GM19452 (cell line): ENCODE results near the gene PPP2R2C.

Experiments used
- ATAC-seq: cut with Tn5 transposase; IDR thresholded peaks from one replicate; pipeline ENCODE4 v1.9.1; 2021; ENCODE audit not compliant: unreplicated experiment

Gene PPP2R2C

DNA sequence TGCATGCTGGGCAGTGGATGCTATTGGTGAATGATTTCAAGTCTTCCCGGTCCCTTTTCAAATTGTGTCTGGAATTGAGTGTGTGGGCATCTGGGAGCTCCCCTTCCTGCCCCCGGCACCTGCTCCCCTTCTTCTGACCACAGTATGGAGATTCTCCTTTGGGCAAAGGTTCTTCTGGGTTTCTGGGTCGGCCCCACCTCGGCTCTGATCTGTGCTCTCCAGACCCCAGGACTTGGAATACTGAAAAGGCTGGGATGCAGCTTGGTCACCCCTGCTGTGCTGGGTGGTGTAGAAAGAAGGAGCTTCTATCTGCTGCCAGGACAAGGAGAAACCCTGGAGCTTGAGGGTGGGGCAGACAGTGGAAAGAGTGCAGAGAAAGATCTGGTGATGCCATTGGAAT, 124.0 kb downstream of the PPP2R2C start:
- ATAC-seq: no peak

DNA sequence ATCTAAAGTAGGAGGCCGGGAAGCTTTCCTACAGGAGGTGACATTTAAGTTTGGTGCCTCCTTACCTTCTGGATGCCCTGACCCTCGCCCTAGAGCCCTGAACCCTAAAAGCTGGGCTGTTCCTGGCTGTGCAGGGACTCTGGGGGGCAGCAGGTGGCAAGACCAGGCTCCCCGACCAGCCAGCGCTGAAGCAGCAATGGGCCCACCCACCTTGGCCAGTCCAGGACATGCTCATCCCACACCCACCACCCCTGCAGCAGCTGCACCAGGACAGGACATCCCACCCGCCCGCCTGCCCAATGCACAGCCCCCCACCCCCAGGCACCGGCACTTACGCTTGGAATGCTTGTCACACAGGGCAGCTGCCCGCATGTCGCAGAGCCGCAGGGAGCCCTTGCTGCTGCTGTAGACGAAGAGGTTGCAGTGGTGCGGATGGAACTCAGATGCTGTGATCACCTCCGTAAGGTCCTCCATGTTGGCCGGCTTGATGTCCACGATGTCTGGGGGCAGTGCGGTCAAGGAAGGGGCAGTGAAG, 124.8 kb downstream of the PPP2R2C start:
- ATAC-seq: no peak

DNA sequence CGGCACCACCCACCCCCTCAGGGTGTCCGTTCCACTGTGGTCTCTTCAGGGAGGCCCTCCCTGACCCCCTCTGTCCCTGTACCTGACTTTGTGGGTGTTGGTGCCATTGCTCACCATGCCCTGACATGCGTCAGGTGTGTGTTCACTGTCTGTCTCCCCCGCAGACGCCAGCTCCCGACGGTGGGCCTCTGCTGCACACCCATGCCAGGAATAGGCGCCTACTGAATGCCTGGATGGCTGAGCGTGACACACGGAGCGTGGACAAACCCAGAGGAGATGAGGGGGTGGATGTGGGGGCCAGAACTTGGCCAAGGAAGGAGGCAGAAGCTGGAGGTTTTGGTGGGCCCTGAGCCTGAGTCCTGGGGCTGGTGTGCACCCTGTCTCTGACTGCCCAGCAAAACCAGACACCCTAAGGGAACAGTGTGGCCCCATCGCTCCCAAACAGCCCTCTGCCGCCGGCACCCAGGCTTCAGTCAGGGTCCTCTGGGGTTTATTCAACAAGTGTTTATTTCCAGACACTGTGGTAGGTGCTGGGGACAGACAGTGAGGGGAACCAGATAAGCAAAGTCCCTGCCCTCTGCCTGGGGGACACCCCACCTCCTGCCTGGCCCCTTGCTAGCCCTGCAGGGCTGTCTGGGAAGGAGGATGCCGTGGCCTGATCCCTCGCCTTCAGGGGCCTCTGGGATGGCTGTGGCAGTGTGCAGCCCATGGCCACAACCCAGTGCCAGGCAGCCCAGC, 125.9 kb downstream of the PPP2R2C start:
- ATAC-seq: no peak

DNA sequence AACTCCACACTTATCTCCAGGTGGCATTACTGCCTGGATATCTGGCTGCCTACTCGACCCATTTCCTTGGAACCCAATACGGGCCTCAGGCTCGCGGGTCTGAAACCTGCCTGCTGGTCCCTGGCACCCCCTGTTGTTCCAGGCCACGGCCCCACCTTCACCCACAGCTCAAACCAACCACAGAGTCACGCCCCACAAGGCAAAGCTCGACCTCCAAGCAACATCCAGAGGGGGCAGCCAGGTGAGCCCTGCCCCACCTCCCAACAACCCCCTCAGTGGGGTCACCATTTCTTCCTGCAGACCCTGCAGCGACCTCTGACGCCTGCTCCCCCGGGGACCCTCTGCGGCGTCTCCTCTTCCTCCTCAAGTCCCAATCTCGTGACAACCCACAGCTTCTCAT, 126.5 kb downstream of the PPP2R2C start:
- no peak for ATAC-seq

DNA sequence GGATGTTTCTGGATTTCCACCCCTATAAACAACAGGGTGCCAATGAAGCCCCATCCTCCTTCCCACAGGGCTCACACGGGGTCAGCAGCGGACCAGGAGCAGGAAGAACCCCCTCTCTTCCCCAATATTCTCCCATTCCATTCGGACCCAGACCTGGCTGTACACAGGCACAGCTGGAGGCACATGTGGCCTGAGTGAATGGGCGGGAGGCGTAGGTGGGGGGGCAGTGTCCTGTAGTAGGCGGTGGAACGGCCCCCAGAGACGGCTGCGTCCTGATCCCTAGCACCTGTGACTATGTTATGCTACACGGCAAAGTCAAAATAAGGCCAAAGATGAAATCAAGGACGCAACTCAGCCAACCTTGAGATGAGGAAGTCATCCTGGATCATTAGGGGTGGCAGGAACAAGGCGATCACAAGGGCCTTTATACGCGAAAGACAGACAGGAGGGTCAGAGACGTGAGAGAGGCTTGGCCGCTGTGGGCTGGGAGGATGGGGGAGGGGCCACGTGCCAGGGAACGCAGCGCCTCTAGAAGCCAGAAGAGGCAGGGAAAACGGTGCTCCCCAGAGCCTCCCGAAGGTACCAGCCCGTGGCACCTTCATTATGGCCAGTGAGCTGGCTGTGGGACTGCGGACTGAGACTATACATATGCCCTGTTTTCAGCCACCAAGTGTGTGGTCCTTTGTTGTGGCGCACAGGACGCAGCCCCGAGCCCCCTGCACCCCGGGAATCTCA, 127.2 kb downstream of the PPP2R2C start:
- no peak for ATAC-seq

DNA sequence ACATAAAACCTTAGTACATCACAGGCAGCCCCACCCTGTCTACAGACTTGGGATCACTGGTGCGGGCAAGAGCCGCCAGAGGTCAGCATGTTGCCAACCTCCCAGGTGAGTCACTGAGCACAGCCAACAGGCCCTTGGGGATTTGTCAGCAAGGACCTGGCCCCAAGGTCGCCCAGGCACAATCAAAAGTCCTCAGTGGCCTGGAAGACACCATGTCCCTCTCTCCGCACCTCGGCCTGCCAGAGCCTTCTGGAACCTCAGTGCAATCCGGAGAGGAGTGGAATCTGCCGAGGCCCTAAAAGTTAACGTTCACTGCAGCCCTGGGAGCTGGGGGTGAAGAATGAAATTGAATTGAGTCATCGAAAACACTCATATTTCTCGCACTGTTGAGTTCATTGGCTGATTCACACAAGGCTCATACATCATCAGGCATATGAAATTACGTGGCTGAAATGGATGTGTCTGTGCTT, 128.4 kb downstream of the PPP2R2C start:
- no peak for ATAC-seq

DNA sequence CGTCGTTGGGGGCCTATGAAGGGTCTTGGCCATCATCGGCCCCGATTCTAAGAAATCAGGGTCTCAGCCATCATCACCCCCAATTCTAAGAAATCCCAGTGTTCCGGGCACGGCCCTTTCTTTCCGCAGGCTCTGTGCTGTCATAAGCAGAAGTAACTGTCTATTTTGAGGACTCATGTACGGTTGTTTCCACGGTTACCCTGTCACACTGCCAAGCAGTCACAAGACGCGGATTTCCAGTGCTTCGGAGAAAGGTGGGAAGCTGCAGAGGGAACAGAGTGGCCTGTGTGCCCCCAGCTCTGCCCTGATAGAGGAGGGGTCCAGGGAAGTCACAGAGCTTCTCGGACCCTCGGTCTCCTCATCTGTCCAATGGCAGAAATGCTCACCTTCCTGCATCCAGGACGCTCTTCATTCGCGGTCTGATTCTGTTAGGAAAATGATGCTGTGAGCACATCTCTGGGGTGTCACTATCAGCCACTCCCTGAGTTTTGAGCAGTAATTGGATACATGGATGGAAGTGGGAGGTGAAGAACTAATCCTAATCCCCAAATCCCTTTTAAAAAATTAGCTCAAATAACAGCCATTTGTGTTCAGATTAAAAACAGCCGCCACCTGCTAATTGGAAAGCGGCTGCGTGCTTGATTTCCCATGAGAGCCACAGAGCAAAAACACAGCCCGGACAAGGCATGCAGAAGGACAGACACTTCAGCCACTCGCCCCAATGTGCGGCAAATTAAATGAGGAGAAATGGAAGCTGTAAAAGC, 129.7 kb downstream of the PPP2R2C start:
- no peak for ATAC-seq

DNA sequence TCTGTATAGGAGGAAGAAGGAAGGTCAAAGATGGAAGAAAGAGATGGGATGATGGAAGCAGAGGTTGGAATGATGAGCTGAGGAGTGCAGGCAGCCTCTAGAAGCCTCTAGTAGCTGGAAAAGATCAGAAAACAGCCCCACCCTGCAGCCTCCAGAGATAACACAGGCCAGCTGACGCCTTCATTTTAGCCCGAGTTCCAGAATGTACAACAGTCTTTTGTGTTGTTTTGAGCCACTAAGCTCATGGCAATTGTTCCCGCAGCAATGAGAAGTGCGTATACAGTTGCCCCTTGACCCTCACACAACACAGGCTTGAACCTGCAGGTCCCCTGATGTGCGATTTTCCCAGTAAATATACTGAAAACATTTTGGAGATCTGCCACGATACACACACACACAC, 130.7 kb downstream of the PPP2R2C start:
- no peak for ATAC-seq

DNA sequence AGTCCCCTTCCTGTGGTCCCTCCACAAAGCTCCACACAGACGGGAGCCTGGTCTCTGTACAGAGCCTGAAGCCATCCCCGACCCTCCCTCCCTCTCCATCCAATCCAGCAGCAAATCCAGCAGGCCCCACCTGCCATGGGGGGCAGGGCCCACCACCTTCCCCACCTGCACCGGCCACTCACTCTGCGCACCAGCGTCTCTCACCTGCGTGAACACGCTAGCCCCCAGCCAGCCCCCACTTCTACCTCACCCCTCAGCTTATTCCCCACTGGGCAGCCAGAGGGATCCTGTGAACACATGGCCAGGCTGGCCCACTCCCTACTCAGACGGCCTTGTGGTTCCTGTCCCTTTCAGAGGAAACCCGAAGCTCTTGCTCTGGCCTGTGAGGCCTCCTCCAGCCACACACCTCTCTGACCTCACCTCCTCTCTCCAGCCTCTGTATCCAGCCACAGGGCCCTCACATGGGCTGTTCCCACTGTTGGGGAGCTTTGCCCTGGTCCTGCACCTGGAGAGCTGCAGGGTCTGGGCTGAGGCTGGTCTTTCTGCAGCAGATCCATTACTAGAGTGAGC, 131.9 kb downstream of the PPP2R2C start:
- no peak for ATAC-seq

DNA sequence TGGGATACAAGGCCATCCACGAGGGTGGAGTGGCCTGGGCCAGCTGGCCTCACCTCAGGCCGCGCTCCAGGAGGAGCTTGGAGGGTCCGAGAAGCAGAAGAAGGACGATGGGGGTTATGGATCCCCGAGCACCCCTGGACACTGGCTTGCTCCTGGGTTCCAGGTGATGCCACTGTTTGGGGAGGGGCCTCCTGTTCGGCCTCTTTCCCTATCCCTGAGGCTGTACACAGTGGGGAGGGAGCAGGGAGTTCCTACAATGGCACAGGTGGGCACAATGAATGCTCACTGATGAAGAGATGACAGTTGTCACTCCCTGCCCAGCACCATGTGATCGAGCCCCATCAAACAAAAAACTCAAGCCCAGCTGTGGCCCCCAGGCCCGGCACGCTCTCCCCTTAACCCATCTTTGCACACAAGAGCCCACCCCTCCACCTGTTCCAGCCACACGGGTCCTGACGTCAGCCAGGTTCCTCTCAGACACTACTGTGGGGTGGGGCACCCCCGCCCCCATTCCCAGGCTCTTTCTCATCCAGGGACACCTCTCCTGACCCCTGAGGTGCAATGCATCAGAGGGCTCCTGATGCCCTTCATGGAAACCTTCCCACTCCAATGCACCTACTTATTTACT, 132.5 kb downstream of the PPP2R2C start:
- ATAC-seq: no peak

DNA sequence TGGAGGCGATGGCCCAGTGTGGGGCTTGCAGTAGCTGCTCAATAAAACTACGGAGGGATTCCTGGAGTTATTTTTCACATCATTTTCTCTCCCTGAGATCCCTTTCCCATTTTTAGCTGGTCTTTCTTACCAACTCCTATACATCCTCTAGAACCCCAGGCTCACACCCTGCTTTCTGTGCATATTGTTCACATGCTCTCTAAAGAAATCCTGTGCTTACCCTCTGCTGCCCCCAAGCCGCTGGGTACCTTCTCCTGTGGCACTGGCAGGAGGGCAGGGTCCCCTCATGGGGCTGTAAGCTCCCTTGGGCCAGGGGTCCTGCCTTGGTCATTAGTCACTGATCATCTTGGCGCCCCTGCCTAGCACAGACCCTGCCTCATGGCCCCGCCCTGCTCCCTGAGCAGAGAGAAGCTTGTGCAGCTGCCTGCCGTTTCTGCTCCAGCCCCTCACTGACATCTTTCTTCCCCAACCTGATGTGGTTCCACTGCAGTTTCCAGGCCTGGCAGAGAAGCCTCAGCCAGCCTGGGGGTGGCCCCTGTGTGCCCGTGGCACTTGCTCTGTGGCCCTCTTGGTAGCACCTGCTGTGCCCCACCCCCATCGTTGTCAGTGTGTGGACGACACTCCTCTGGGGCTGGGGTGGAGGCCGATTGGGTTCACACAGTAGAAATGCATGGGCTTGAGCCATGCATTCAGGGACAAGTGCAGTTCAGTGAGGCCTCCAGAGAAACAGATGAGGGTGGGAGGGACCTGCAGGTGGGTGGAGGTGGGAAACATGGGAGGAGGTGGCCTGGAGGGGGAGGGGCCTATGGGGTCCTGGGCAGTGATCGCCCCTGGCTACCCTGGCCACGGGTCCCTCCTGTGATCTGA, 133.2 kb downstream of the PPP2R2C start:
- ATAC-seq: no peak

DNA sequence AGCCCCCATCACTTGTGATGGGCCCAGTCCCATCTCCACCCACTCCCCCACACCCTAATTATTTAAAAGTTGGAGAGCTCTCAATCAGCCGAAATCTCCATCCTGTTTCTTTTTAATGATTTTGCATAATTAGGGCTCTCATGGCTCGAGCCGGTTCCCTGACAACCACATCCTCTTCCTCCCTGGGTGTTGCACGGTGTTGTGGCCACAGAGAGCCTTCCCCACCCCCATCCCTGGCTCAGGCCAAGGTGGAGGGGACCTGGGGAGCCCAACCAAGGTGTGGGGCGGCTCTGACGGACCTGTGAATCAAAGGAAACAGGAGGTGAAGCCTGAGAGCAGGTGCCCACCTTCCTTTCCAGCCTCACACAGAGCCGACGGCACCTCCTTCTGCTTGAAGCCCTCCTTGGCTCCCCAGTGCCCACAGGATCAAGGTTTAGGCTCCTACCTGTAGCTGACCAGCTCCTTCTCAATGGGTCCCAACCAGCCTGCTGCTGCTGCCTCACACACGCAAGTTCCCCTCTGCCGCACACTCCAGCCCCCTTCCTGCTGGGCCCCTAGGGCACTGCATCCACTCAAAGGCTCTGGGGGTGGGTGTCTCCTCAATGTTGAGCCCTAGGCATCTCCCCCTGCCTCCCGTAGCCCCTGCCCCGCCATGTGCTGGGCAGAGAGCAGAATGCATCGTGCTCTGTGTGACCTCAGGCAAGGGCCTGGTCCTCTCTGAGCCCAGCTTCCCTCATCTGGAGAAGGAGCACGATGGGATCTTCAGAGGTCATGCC, 134.1 kb downstream of the PPP2R2C start:
- no peak for ATAC-seq

DNA sequence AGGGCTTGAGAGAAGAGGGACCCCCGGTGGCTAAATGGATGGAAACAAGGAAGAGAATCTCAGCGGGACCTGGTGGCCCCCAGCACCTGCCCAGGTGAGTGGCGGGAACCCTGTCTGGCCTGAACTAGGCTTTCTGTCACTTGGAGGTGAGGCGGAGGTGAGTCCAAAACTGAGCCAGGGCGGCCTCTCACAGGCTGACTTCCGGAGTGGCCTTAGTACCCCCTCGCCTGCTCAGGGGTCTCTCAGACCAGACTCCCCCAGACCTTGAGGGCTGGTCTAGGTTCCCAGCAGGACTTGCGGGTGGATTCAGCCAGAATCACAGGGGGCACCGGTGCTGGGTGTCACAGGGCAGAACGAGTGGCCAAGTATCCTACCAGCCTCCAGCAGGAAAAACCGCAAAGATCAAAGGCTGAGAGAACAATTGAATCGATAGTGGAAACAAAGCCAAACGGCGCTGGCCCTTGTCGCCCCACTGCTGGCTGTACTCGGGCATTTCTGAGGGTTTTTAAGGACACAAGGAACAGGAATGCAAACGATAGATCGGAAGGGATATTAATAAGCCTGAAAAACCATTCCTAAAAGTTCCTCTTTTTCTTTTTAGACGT, 135.0 kb downstream of the PPP2R2C start:
- ATAC-seq: no peak

DNA sequence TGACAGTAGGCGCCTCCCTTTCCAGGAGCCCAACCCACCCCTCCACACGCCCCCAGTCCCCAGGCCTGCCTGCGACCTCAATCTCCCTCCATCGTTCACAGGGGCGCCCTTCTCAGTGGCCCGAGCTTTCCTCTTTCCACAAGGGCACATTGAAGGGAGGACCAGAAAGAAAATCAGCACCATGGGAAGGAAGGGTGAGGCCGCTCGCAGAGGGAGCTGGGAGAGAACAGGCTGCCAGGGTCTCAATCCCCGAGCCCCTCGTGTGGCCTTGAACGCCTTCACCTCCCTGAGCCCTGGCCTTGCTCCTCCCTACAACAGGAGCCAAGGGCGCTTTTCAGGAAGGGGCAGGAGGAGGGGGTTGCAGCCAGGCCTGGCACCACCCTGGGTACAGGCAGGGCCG, 136.2 kb downstream of the PPP2R2C start:
- ATAC-seq: no peak

DNA sequence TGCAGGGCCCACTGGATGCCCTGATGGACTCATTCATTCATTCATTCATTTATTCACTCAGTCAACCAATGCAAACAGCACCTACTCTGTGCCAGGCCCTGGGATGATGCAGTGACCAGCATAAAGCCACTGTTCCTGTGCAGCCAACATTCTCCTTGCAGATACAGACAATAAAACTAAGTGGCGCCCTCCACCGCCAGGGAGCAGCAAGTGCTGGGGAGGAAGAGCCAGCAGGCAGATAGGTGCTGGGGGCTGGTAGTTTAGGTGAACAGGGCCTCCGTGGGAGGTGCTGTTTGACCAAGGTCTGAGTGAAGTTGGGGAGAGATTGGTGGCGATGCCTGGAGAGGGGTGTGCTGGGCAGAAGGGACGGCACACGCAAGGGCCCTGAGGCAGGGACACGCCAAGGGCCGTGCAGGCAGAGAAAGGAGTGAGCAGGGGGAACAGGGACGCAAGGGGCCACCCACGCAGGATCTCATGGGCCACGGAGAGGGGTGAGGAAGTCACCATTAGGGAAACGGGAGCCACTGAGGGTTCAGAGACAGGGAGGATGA, 137.3 kb downstream of the PPP2R2C start:
- no peak for ATAC-seq

DNA sequence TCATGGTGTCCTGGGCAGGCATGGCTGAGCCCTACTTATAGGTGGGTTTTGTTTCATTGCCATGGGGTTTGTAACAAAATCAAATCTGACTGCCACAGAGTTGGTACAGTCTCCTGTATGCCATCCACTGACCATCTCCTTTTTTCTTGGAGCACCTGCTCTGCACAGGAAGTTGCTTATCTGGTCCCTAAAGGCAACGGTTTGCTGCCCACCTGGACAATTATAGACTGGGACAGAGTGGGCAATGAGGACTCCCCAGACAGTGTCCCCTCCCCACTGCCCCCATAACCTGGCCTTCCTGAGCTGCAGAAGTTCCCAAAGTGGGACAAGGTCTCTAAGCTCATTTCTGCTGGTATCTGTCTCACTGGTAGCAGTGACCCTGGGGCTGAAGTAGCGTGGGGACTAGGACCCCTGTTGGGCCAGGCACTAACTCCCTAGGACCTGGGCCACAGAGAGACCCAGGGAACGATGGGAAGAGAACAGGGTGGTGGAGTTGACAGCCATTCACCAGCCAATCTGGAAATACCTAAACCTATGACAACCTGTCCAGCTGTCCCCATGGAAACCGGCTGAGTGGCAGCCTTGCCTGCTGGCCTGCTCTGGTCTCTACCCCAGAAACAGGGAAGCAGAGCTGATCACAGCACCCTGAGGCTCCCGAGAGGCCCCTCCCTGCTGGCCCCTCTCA, 138.1 kb downstream of the PPP2R2C start:
- ATAC-seq: no peak

DNA sequence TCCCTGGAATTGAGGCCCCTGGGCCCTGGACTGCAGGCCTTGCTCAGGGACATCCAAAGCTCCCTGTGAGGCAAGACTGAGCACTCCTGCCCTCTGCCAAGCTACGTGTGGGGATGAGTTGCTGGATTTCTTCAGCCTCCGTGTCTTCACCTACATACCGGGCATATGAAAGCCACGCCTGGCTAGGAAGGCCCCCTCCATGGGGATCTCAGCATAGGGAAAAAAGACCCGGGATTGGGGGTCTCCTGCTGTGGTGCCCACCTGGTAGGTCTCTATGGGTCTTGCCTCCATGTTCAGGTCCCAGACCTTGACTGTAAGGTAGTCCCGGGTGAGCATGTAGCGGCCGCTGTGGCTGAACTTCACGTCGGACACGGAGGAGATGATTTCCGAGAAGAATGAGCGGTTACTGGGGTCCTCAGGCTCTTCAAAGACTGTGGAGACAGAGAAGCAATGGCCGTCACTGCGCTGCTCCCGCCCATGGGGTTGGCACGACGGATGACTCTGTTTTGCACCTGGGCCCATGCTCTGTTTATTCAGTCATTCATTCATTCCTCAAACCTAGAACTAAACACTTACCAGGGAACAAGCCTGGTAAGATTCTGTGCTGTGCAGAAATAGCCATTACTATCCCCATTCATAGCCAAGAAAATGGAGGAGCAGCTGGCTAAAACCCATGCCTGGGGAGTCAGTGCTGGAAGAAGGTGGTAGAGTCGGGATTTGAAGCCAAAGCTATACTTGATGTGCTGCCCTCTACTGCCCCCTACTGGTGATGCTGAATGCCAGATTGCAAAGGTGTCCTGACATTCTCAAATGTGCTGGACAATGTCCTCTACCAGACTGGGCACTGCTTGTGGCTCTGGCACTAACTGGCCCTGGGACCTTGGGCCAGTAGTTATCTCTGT, 138.9 kb downstream of the PPP2R2C start:
- no peak for ATAC-seq
